Stimulated activated CD4-positive, alpha-beta T cell treated with anti-CD3 and anti-CD28 coated beads, Interleukin-4, amount 100 ng/mL, for 4 hours (primary cell): ENCODE results near the gene PRSS21.

ENCODE experiments used
- DNase-seq, 2 experiments: peaks; one replicate each; pipeline ENCODE4 v3.0.0-alpha.2; 2020

PRSS21 gene

GRCh38 chr16:2808181-2808580, 8.9 kb upstream of the PRSS21 start:
- DNase-seq = no peak

- DNase-seq = no peak
These were observed 7.8 kb upstream of the PRSS21 start for GRCh38 chr16:2809149-2809760.

DNA sequence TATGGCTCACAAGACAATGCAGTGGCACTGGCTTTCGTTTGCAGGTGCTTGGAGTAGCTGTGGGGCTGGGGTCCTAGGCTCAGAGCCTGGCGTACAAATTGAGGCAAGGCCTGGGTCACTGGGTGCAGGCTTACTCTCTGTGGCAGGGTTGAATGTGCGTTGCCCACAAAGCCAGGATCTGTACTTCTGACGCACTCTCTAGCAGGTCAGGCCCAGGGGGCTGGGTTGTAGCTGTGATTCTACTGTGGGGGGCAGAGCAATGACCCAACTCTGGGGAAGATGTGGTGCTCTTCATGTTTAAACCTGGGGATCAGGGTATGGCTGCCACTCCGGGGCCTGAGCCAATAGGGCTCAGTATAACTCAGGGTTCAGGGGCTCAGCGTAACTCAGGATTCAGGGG, 6.4 kb upstream of the PRSS21 start:
- DNase-seq = no peak

GRCh38 chr16:2811703-2812471, 5.2 kb upstream of the PRSS21 start:
- DNase-seq = no peak

GRCh38 chr16:2813771-2814221, 3.2 kb upstream of the PRSS21 start:
- DNase-seq = no peak

DNA sequence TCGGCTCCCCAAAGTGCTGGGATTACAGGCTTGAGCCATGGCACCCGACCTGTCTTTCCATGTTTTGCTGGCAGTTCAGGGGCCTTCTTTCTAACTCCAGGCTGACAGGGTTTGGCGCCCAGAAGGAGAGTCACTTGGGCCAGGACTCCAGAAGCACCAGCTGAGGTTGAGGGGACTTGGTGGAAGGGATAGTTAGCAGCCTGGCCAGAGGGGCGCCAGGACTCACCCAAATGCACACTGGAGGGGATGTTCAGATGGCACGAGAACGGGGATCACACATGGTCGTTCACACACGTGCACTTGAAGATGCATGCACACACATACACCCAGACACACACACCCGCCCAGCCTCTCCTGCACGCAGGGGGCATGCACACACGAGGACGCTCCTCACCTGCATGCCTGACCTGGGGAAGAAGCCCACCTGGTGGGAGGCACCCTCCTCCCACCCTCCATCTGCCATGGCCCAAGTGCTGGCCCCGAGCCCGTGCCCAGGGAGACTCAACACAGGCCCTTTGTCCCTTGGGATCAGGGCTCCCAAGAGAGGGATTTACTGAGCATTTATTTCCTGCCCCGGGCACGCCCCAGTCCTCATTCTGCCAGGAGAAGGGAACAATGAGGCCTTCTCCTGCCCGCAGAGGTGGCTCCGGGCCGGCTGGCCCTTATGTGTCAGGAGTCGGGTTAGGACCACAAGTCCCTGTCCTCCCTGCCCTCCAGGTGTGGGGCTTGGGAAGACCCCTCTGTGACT, 2.3 kb upstream of the PRSS21 start:
- DNase-seq = no peak

- no peak for DNase-seq
These were observed 1.7 kb upstream of the PRSS21 start for GRCh38 chr16:2815299-2815771.

- DNase-seq = peak in 1 of 2 experiments; percentile 28
These were observed 569 bp downstream of the PRSS21 start for GRCh38 chr16:2817340-2818271.

GRCh38 chr16:2818272-2818876, 1.3 kb downstream of the PRSS21 start:
- no peak for DNase-seq

DNA sequence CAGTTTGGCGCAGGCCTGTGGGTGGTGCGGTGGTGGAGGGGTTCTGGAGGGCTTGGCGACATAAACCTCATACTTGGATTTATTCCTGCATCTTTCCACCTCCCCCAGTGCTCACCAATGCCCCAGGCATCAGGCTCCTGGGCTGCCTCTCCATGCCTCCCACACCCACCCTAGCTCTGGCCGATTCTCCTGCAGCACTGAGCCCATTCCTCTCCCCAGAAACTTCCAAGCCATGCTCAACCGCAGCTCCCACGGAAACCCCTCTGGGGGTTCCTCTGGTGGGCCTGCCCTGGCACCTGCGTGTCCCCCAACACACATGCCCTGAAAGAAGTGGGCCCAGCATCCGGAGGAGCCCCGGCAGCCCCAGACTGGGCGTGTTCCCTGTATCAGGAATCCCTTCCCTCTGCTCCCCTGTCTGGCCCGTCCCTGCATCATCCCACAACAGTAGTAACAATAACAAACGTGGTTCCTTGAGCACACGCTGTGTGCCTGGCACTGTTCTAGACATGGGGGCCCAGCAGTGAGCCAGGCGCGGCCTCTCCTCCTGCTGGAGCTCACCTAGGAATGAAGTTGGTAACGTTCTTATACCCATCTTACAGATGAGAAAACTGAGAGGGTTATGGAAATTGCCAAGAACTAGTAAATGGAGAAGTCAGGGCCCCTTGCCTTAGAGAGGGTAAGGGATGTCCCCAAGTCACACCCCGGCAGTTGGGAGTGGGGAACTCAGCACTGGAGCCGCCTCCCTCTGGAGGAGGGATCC, 2.3 kb downstream of the PRSS21 start:
- DNase-seq = no peak

DNA sequence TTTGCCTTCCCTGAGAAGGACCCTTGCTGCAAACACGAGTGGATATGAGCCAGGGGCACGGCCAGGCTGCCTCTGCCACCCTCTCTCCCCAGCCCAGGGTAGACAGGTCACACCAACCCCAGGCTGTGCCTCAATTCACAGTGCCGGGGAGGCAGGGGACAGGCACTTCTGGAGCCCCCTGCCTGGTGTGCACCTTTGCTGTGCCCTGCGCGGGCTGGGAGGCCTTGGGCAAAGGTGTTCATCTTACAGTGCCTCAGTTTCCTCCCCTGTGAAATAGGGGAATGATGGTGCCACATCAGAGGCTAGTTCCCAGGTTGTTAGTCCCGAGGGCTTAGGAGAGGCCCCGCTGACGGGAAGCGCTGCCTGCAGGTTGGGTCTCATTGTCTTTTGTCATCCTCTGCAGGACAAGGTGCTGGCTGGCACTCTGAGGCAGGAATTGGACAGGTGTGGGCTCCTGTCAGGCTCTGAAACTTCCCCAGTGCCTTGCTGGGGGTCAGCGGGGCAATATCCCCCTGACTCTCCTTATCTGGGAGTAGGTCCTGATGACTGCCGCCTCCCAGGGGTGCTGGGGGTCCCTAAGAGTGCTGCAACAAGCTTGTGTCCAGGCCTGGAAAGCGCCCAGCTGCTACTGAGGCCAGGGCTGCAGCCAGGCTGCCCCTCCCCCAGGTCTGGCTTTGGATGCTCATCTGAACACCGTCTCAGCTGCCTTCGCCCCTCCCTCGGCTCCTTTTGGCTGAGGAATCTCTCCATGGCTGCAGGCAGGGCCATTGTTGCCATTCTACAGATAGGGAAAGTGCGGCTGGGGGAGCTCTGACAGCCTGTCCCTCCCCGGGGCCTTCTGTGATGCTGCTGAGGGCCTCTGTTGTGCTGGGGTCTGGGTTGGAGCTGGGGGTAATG, 3.1 kb downstream of the PRSS21 start:
- no peak for DNase-seq

DNA sequence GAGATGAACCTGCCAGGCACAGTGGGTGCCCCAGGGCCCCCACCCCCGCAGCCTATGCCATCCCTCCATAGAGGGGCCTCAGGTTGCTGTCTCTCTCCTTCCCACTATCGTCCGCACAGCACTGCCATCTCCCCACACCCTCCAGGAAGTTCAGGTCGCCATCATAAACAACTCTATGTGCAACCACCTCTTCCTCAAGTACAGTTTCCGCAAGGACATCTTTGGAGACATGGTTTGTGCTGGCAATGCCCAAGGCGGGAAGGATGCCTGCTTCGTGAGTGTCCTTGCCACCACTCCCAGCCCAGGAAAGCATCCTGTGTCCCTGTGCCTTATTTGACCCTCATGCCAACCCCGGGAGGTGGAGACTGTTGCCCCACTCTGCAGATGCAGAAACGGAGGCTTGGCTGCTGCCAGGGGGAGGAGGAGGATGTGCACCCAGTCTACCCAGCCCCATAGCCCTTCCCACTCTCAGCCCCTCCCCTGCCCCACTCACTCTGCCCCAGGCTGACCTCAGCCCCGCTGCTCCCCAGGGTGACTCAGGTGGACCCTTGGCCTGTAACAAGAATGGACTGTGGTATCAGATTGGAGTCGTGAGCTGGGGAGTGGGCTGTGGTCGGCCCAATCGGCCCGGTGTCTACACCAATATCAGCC, 3.9 kb downstream of the PRSS21 start:
- no peak for DNase-seq

GRCh38 chr16:2821487-2822157, 4.6 kb downstream of the PRSS21 start:
- no peak for DNase-seq

DNA sequence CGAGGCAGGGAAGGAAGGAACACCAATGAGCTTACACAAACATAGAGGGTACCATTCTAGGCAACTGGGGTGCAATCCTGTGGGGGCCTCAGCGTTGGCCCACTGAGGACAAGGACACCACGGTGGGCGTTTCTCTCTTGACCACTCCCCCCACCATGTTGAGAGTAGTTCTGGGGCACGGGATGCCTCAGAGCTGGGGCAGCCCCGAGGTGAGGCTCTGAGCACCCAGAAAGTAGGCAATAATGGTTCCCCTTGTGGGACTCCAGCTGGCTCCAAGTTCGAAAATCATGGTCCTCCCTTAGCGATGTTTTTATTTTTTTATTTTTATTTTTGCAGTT, 5.1 kb downstream of the PRSS21 start:
- DNase-seq = no peak

DNA sequence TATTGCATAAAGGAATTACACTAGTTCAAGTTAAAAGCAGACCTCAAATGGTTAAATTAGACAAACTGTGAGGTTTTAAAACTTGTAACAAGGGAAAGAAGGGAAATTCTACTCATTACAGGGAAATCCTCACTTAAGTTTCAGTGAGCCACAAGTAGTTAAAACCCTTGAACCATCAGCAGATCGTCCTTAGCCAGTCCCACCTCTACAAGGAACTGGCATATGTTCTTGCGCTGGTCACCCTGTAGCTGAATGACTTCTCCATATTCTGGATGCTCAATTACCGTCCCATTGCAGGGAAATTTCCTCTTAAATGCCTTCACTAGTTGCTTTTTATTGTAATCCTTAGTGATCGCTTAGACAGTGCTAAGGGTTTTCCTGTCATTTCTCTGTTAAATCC, 5.5 kb downstream of the PRSS21 start:
- no peak for DNase-seq

DNA sequence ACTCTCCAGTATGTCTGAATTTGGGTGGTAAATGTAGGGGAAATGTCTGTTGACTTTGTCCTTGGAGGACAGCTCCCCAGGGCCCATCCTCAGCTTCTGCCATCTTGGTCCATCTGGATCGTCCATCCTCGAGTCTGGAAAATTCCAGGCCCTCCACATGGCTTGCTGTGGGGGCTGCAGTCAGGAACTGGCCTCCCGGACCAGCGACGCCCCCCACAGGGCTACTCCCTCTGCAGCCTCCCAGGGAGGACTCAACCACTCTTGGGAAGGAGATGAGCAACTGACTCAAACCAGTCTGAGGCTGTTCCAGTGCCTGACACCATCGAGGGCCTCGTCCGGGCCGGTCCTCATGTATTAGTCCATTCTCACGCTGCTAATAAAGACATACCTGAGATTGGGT, 7.6 kb downstream of the PRSS21 start:
- no peak for DNase-seq

- no peak for DNase-seq
These were observed 8.2 kb downstream of the PRSS21 start for GRCh38 chr16:2825049-2825742.

- no peak for DNase-seq
These were observed 8.9 kb downstream of the PRSS21 start for GRCh38 chr16:2825906-2826305.
